ENCODE results near the gene TPTE. TPM values are rescaled to one million over a fixed set of nuclear protein-coding genes. Genes with fewer than 3 reads are reported as not detected.
"Not testable (repeated sequence)": the region's sequence is repeated elsewhere in the genome, so short reads cannot be mapped to it uniquely, and the experiment has no call there.

The TPTE gene
- total and polyA plus RNA-seq, 2 donors (not counting 1 experiment from before 2014, with no cell fraction given), result not detected

GRCh38 chr21:10640446-10640845 is 119.1 kb downstream of the TPTE start:
- Histone ChIP-seq H3K4me1 (ENCODE audit: control insufficient read depth, extremely low read depth, insufficient read depth, low read length) (no peaks in the 10 kb centered on the region), H3K27ac (ENCODE audit: insufficient read depth, low read length) (no peak overlapping the region), H3K36me3 (ENCODE audit: control insufficient read depth, insufficient read depth, low read length) (no peaks in the 10 kb centered on the region), H4K20me1 (ENCODE audit: control insufficient read depth, extremely low read depth, insufficient read depth, low read length) (no peaks in the 10 kb centered on the region), H3K4me3 (replicated peaks in 1 of 4; ENCODE audit: control extremely low read depth in 1 of 4, insufficient read depth in 1 of 4, low read depth in 3 of 4, low read length in 4 of 4) (no peak overlapping the region), H3K9me3 (ENCODE audit: control insufficient read depth, insufficient read depth, low read depth, low read length) (peaks cover 2% of the 10 kb centered on the region), H3K9ac (ENCODE audit: insufficient read depth, low read length) (no peak overlapping the region), H3K27me3 (ENCODE audit: control insufficient read depth, insufficient read depth, low read length) (no peaks in the 10 kb centered on the region), H2AFZ (ENCODE audit: low read length) (no peak overlapping the region), H3K4me2 (ENCODE audit: extremely low read depth, insufficient read depth, low read length) (no peak overlapping the region), H3K79me2 (ENCODE audit: control insufficient read depth, insufficient read depth, low read length) (no peaks in the 10 kb centered on the region)
- no peak for TF ChIP-seq EZH2 (IDR thresholded peaks at IDR 0.05; ENCODE audit: low read length, missing control alignments)
- TF ChIP-seq, protein P1, sequence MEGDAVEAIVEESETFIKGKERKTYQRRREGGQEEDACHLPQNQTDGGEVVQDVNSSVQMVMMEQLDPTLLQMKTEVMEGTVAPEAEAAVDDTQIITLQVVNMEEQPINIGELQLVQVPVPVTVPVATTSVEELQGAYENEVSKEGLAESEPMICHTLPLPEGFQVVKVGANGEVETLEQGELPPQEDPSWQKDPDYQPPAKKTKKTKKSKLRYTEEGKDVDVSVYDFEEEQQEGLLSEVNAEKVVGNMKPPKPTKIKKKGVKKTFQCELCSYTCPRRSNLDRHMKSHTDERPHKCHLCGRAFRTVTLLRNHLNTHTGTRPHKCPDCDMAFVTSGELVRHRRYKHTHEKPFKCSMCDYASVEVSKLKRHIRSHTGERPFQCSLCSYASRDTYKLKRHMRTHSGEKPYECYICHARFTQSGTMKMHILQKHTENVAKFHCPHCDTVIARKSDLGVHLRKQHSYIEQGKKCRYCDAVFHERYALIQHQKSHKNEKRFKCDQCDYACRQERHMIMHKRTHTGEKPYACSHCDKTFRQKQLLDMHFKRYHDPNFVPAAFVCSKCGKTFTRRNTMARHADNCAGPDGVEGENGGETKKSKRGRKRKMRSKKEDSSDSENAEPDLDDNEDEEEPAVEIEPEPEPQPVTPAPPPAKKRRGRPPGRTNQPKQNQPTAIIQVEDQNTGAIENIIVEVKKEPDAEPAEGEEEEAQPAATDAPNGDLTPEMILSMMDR (conservative IDR thresholded peaks at IDR 0.05 in 1 of 2, IDR thresholded peaks at IDR 0.05 in 1 of 2; ENCODE audit: low read depth in 1 of 2, low read length in 2 of 2), result no peak
- no peak for DNase-seq (ENCODE audit: low read depth in 2 of 2)

DNA sequence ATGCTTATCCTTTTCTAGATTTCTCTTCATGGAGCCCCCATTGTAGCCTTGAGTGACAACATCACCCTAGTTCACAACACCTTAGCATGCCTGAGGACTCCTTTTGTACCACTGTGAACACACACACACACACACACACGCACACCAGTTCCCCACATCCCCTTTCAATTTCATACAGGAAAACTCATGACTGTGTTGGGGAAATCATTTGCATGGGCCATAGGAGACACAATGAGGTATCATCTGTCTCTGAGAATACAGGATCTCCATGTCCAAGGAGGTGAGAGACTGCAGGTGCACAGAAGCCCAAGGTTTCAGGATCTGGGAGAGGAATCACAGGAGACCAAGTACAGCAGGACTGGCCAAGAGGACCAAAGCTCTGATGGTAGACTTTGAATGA is 119.7 kb downstream of the TPTE start:
- no peaks in the 10 kb centered on the region for H3K27me3 ChIP-seq (ENCODE audit: control insufficient read depth, insufficient read depth, low read length)
- peaks cover 2% of the 10 kb centered on the region for H3K9me3 ChIP-seq (ENCODE audit: control insufficient read depth, insufficient read depth, low read depth, low read length)
- H3K4me2 ChIP-seq (ENCODE audit: extremely low read depth, insufficient read depth, low read length), result no peak overlapping the region
- no peak overlapping the region for H3K27ac ChIP-seq (ENCODE audit: insufficient read depth, low read length)
- H3K79me2 ChIP-seq (ENCODE audit: control insufficient read depth, insufficient read depth, low read length), result no peaks in the 10 kb centered on the region
- H3K4me1 ChIP-seq (ENCODE audit: control insufficient read depth, extremely low read depth, insufficient read depth, low read length), result no peaks in the 10 kb centered on the region
- no peak overlapping the region for H2AFZ ChIP-seq (ENCODE audit: low read length)
- no peak for DNase-seq (ENCODE audit: low read depth in 2 of 2)
- H4K20me1 ChIP-seq (ENCODE audit: control insufficient read depth, extremely low read depth, insufficient read depth, low read length), result no peaks in the 10 kb centered on the region
- H3K36me3 ChIP-seq (ENCODE audit: control insufficient read depth, insufficient read depth, low read length), result no peaks in the 10 kb centered on the region
- TF ChIP-seq, protein P1 (conservative IDR thresholded peaks at IDR 0.05 in 1 of 2, IDR thresholded peaks at IDR 0.05 in 1 of 2; ENCODE audit: low read depth in 1 of 2, low read length in 2 of 2), result no peak
- no peak for TF ChIP-seq EZH2 (IDR thresholded peaks at IDR 0.05; ENCODE audit: low read length, missing control alignments)
- no peak overlapping the region for H3K9ac ChIP-seq (ENCODE audit: insufficient read depth, low read length)
- no peak overlapping the region for H3K4me3 ChIP-seq (replicated peaks in 1 of 4; ENCODE audit: control extremely low read depth in 1 of 4, insufficient read depth in 1 of 4, low read depth in 3 of 4, low read length in 4 of 4)

- H3K4me2 ChIP-seq (ENCODE audit: extremely low read depth, insufficient read depth, low read length); H3K9me3 ChIP-seq (ENCODE audit: control insufficient read depth, insufficient read depth, low read depth, low read length); H3K79me2 ChIP-seq (ENCODE audit: control insufficient read depth, insufficient read depth, low read length); H3K36me3 ChIP-seq (ENCODE audit: control insufficient read depth, insufficient read depth, low read length); H4K20me1 ChIP-seq (ENCODE audit: control insufficient read depth, extremely low read depth, insufficient read depth, low read length); DNase-seq (ENCODE audit: low read depth in 2 of 2); H3K4me3 ChIP-seq (replicated peaks in 1 of 4; ENCODE audit: control extremely low read depth in 1 of 4, insufficient read depth in 1 of 4, low read depth in 3 of 4, low read length in 4 of 4); H3K27ac ChIP-seq (ENCODE audit: insufficient read depth, low read length); H3K27me3 ChIP-seq (ENCODE audit: control insufficient read depth, insufficient read depth, low read length); H3K9ac ChIP-seq (ENCODE audit: insufficient read depth, low read length); H2AFZ ChIP-seq (ENCODE audit: low read length); H3K4me1 ChIP-seq (ENCODE audit: control insufficient read depth, extremely low read depth, insufficient read depth, low read length): not testable (repeated sequence)
These were observed 124.3 kb downstream of the TPTE start for GRCh38 chr21:10645667-10646066.

DNA sequence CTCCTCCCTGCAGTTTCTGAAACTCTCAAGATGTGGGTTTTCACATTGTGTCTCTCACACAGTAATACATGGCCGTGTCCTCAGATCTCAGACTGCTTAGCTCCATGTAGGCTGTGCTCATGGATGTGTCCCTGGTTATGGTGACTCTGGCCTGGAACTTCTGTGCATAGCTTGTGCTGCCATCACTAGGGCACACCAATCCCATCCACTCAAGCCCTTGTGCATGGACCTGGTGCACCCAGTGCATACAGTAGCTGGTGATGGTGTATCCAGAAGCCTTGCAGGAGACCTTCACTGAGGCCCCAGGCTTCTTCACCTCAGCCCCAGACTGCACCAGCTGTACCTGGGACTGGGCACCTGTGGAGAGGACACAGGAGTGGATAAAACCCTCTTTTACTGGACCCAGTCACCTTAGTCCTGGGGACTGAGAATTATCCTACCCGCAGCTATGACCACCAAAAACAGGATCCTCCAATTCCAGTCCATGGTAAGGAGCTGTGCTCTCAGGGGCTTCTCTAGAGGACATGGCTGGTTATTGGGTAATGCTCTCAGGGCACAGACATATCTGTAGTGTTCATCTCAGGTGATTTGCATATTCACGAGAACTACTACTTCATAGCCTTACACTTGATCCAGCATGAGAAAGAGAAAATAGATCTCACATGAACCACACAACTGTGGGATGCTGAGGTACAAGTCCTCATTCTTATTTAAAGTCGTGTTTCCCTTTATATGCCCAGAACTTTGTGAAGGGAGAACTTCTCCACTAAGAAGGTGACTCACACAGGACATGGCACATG is 128.2 kb downstream of the TPTE start:
- DNase-seq (ENCODE audit: low read depth in 2 of 2); H3K36me3 ChIP-seq (ENCODE audit: control insufficient read depth, insufficient read depth, low read length); H3K4me3 ChIP-seq (replicated peaks in 1 of 4; ENCODE audit: control extremely low read depth in 1 of 4, insufficient read depth in 1 of 4, low read depth in 3 of 4, low read length in 4 of 4); H3K9me3 ChIP-seq (ENCODE audit: control insufficient read depth, insufficient read depth, low read depth, low read length); H3K9ac ChIP-seq (ENCODE audit: insufficient read depth, low read length); H3K27ac ChIP-seq (ENCODE audit: insufficient read depth, low read length); H3K4me1 ChIP-seq (ENCODE audit: control insufficient read depth, extremely low read depth, insufficient read depth, low read length); H3K4me2 ChIP-seq (ENCODE audit: extremely low read depth, insufficient read depth, low read length); H2AFZ ChIP-seq (ENCODE audit: low read length); H4K20me1 ChIP-seq (ENCODE audit: control insufficient read depth, extremely low read depth, insufficient read depth, low read length); H3K27me3 ChIP-seq (ENCODE audit: control insufficient read depth, insufficient read depth, low read length); H3K79me2 ChIP-seq (ENCODE audit: control insufficient read depth, insufficient read depth, low read length): not testable (repeated sequence)

GRCh38 chr21:10650297-10650696 is 128.9 kb downstream of the TPTE start:
- H3K79me2 ChIP-seq (ENCODE audit: control insufficient read depth, insufficient read depth, low read length); DNase-seq (ENCODE audit: low read depth in 2 of 2); H3K4me1 ChIP-seq (ENCODE audit: control insufficient read depth, extremely low read depth, insufficient read depth, low read length); H3K36me3 ChIP-seq (ENCODE audit: control insufficient read depth, insufficient read depth, low read length); H3K4me2 ChIP-seq (ENCODE audit: extremely low read depth, insufficient read depth, low read length); H3K27ac ChIP-seq (ENCODE audit: insufficient read depth, low read length); H4K20me1 ChIP-seq (ENCODE audit: control insufficient read depth, extremely low read depth, insufficient read depth, low read length); H3K27me3 ChIP-seq (ENCODE audit: control insufficient read depth, insufficient read depth, low read length); H3K4me3 ChIP-seq (replicated peaks in 1 of 4; ENCODE audit: control extremely low read depth in 1 of 4, insufficient read depth in 1 of 4, low read depth in 3 of 4, low read length in 4 of 4); H3K9me3 ChIP-seq (ENCODE audit: control insufficient read depth, insufficient read depth, low read depth, low read length); H3K9ac ChIP-seq (ENCODE audit: insufficient read depth, low read length); H2AFZ ChIP-seq (ENCODE audit: low read length): not testable (repeated sequence)

Measured in fibroblast of lung (primary cell).